Hepatocyte (in vitro differentiated cells): ENCODE measurements around the gene NXN.

ENCODE experiments used
- CTCF ChIP-seq: fragments of 200-600 bp; sonication (generic); IDR thresholded peaks from 2 replicates; pipeline ENCODE4 v1.5.1; 2016; ENCODE audit warnings: antibody characterized with exemption, mild to moderate bottlenecking; ENCODE audit not compliant: poor library complexity
- EZH2phosphoT487 ChIP-seq: fragments of 200-600 bp; sonication (generic); IDR thresholded peaks from one replicate; pipeline ENCODE4 v1.6.1; 2018; ENCODE audit warnings: antibody characterized with exemption, mild to moderate bottlenecking, low read depth, moderate library complexity; ENCODE audit not compliant: unreplicated experiment, severe bottlenecking

GRCh38 chr17:1011760-1012735 is 32.5 kb upstream of the NXN start:
- no peak for TF ChIP-seq CTCF
- TF ChIP-seq EZH2phosphoT487: no peak
